Colonic mucosa (tissue), 4 donors: ENCODE results near the gene SCART1. TPM values are rescaled to one million over a fixed set of nuclear protein-coding genes. Genes with fewer than 3 reads are reported as not detected.
"Not testable (repeated sequence)": the region's sequence is repeated elsewhere in the genome, so short reads cannot be mapped to it uniquely, and the experiment has no call there.

Source experiments
- DNase-seq: peaks from one replicate; pipeline ENCODE4 v3.0.0-alpha.2; 2020
- H3K27ac ChIP-seq: fragments of 200-600 bp; one replicate; pipeline ENCODE4 v1.8.0; 2021
- H3K27me3 ChIP-seq: fragments of 200-600 bp; one replicate; pipeline ENCODE4 v1.8.0; 2021
- H3K36me3 ChIP-seq: fragments of 200-600 bp; one replicate; pipeline ENCODE4 v1.8.0; 2021
- H3K4me1 ChIP-seq: fragments of 200-600 bp; one replicate; pipeline ENCODE4 v1.8.0; 2021; ENCODE audit warnings: mild to moderate bottlenecking
- H3K4me3 ChIP-seq: fragments of 200-600 bp; one replicate; pipeline ENCODE4 v1.8.0; 2021
- H3K9ac ChIP-seq, 2 donors: one replicate each; pipeline ENCODE4 v1.7.0; 2013; ENCODE audit warnings: control low read depth in 2 of 2, low read depth in 2 of 2, low read length in 2 of 2
- H3K9me3 ChIP-seq: fragments of 200-600 bp; one replicate; pipeline ENCODE4 v1.8.0; 2021
- intact Hi-C: fragments of 100-400 bp; cut with DNase I; formaldehyde crosslinking; loops from one replicate; pipeline ENCODE4 v1.14.1; 2022
- total RNA-seq, 2 donors: library from RNA; stranded (reverse); fragmentation: NEBNext Ultra II Directional in 1 of 2; extraction: Animal tissue kit (Norgen Biotek cat#: 25700) in 1 of 2; gene quantifications; one replicate each; pipeline ENCODE4 v1.2.1, GENCODE V29; 2021
- TF ChIP-seq, protein P1 (sequence below): fragments of 200-600 bp; IDR thresholded peaks from one replicate; pipeline ENCODE4 v1.8.0; 2022; ENCODE audit warnings: antibody characterized with exemption, mild to moderate bottlenecking
- donor health status: healthy.
- donor health status: DM: no; HTN: no; CAD: no.
- donor health status: DM: no; HTN: no; CAD: no.

Gene SCART1
- total RNA-seq, 2 donors from 2014 or later: 1.3 to 1.6 TPM

DNA sequence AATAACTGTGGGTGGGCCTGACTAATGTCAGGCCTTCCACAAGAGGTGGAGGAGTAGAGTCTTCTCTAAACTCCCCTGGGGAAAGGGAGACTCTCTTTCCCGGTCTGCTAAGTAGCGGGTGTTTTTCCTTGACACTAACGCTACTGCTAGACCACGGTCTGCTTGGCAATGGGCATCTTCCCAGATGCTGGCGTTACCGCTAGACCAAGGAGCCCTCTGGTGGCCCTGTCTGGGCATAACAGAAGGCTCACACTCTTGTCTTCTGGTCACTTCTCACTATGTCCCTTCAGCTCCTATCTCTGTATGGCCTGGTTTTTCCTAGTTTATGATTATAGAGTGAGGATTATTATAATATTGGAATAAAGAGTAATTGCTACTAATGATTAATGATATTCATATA is 43.6 kb downstream of the SCART1 start:
- TF ChIP-seq, protein P1, sequence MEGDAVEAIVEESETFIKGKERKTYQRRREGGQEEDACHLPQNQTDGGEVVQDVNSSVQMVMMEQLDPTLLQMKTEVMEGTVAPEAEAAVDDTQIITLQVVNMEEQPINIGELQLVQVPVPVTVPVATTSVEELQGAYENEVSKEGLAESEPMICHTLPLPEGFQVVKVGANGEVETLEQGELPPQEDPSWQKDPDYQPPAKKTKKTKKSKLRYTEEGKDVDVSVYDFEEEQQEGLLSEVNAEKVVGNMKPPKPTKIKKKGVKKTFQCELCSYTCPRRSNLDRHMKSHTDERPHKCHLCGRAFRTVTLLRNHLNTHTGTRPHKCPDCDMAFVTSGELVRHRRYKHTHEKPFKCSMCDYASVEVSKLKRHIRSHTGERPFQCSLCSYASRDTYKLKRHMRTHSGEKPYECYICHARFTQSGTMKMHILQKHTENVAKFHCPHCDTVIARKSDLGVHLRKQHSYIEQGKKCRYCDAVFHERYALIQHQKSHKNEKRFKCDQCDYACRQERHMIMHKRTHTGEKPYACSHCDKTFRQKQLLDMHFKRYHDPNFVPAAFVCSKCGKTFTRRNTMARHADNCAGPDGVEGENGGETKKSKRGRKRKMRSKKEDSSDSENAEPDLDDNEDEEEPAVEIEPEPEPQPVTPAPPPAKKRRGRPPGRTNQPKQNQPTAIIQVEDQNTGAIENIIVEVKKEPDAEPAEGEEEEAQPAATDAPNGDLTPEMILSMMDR: peak; percentile 17
- H3K9ac ChIP-seq, H3K27me3 ChIP-seq, H3K27ac ChIP-seq, H3K4me3 ChIP-seq, H3K4me1 ChIP-seq, DNase-seq, intact Hi-C loops, H3K36me3 ChIP-seq, H3K9me3 ChIP-seq: not testable (repeated sequence)

DNA sequence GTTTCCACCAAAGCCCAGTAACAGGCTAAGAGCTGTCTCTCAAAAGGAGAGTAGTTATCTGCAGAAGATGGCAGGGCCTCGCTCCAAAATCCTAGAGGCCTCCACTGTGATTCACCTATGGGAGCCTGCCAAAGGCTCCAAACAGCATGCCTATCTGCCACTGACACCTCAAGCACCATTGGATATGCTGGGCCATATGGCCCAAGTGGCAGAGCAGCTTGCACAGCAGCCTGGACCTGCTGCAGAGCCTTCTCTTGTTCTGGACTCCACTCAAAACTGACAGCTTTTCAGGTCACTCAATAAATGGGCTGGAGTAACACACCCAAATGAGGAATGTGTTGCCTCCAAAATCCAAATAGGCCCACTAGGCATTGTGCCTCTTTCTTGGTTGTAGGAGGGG is 45.4 kb downstream of the SCART1 start:
- intact Hi-C loops, H3K4me3 ChIP-seq, H3K36me3 ChIP-seq, DNase-seq, H3K9ac ChIP-seq, H3K9me3 ChIP-seq, H3K27me3 ChIP-seq, H3K4me1 ChIP-seq, H3K27ac ChIP-seq: not testable (repeated sequence)

DNA sequence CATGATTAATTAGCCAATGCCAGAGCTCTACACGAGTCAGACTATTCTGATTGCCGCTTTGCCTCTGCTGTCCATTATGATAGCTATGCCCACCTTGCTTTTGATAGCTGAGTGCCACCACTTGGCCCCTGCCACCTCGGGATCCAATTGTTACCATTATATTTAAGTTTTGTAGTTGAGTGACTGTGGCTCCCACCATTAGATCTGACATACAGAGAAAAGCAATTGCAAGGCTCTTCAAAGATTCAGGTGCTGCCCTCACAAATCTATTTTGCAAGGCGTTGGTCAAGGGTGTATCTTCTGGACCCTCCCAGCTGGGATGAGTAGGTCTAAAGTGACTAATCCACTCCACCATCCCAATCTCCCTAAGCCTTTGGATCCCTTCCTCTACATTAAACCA is 47.2 kb downstream of the SCART1 start:
- intact Hi-C loops, DNase-seq, H3K4me1 ChIP-seq, H3K9me3 ChIP-seq, H3K27ac ChIP-seq, H3K9ac ChIP-seq, H3K27me3 ChIP-seq, H3K36me3 ChIP-seq, H3K4me3 ChIP-seq: not testable (repeated sequence)

DNA sequence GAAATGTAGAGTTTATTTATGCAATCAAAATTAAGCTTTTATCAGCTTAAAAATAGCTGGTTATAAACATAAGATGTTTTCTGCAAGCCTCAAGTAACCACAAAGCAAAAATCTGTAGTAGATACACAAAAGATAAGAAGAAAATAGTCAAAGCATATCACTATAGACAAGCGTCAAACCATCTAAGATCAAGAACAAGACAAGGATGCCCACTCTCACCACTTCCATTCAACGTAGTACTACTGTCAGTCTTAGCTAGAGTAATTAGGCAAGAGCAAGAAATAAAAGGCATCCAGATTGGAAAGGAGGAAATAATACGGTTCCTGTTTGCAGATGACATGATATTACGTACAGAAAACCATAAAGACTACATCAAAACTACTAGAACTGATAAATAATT is 56.0 kb downstream of the SCART1 start:
- Histone ChIP-seq H3K27ac (no peak overlapping the region), H3K9me3 (no peaks in the 10 kb centered on the region), H3K36me3 (no peaks in the 10 kb centered on the region), H3K9ac (no peak overlapping the region), H3K27me3 (no peaks in the 10 kb centered on the region), H3K4me1 (no peaks in the 10 kb centered on the region), H3K4me3 (no peak overlapping the region)
- TF ChIP-seq, protein P1: no peak
- no peak for DNase-seq
- intact Hi-C loops: no loop called here

DNA sequence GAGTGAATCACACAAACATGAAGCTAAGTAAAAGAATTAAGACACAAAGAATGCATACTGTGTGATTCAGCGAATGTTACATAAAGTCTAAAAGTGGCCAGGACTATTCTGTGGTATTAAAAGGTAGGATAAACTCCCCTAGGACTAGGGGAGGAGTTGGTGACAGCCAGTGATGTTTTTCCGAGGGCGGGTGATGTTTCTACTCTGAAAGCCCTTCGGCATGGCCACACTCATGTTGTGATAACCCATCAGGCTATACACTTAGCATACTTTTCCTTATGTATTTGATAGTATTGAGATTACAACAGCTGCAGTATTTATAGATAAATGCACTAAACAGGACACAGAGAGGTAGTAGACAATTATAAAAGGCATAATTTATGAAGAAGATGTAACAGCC is 57.7 kb downstream of the SCART1 start:
- Histone ChIP-seq H3K9me3 (no peaks in the 10 kb centered on the region), H3K9ac (no peak overlapping the region), H3K36me3 (no peaks in the 10 kb centered on the region), H3K27ac (no peak overlapping the region), H3K4me1 (no peaks in the 10 kb centered on the region), H3K4me3 (no peak overlapping the region), H3K27me3 (no peaks in the 10 kb centered on the region)
- no peak for DNase-seq
- intact Hi-C loops: no loop called here
- TF ChIP-seq, protein P1: no peak

DNA sequence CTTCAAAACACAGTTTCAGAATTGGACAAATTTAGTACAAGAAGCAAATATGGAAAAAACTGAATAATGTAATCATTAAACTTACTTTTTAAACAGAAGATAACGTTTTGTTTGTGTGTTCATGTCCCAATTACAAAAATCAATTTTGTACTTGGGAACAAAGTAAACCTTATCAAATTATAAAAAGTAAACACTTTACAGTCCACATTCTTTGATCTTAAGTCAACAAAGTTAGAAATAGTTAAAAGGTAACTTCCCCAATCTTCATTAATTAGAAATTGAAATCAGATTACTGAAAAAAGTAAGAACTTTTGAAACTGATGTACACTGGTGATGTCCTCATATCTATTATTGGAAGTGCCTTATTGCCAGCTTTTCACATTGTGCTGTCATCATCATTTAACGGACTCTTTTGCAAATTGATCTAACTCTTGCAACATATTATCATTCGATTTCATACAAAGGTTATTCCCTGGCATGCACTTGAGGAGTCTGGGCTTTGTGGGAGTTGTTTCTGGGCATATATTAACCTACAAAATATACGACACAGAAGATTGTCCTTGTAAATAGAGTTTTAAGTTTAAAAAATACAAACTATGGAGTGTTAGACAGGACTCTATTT is 58.3 kb downstream of the SCART1 start:
- Histone ChIP-seq H3K36me3 (no peaks in the 10 kb centered on the region), H3K4me3 (no peak overlapping the region), H3K27ac (no peak overlapping the region), H3K9ac (no peak overlapping the region), H3K9me3 (no peaks in the 10 kb centered on the region), H3K27me3 (no peaks in the 10 kb centered on the region), H3K4me1 (no peaks in the 10 kb centered on the region)
- TF ChIP-seq, protein P1: no peak
- intact Hi-C loops: no loop called here
- no peak for DNase-seq
